ENCODE measurements around the gene TMEM132A. TPM values are rescaled to one million over a fixed set of nuclear protein-coding genes. Genes with fewer than 3 reads are reported as not detected.

TMEM132A gene
- total RNA-seq, 1 donor from 2014 or later = 104 TPM

GRCh38 chr11:60939301-60939700, 15.0 kb downstream of the TMEM132A start:
- no peak for DNase-seq

GRCh38 chr11:60939855-60940254, 15.6 kb downstream of the TMEM132A start:
- no peak for DNase-seq

GRCh38 chr11:60941371-60942119, 17.3 kb downstream of the TMEM132A start:
- DNase-seq = no peak

- no peak for DNase-seq
These were observed 18.0 kb downstream of the TMEM132A start for GRCh38 chr11:60942219-60942618.

- DNase-seq = no peak
These were observed 18.8 kb downstream of the TMEM132A start for GRCh38 chr11:60942970-60943565.

- DNase-seq = no peak
These were observed 20.4 kb downstream of the TMEM132A start for GRCh38 chr11:60944490-60945294.

- DNase-seq = no peak
These were observed 21.0 kb downstream of the TMEM132A start for GRCh38 chr11:60945295-60945667.

- DNase-seq = no peak
These were observed 22.5 kb downstream of the TMEM132A start for GRCh38 chr11:60946601-60947264.

GRCh38 chr11:60947700-60948099, 23.4 kb downstream of the TMEM132A start:
- no peak for DNase-seq

GRCh38 chr11:60948250-60948649, 24.0 kb downstream of the TMEM132A start:
- no peak for DNase-seq

- no peak for DNase-seq
These were observed 25.8 kb downstream of the TMEM132A start for GRCh38 chr11:60950024-60950423.

GRCh38 chr11:60950933-60951605, 26.8 kb downstream of the TMEM132A start:
- no peak for DNase-seq

GRCh38 chr11:60951606-60951903, 27.3 kb downstream of the TMEM132A start:
- DNase-seq = no peak

GRCh38 chr11:60951904-60952741, 27.9 kb downstream of the TMEM132A start, which contains the start of gene SLC15A3:
Gene SLC15A3 (minus strand): TSS chr11:60952176. CDS start chr11:60951551, 625 bp downstream.
- DNase-seq = no peak

- DNase-seq = no peak
These were observed 28.5 kb downstream of the TMEM132A start for GRCh38 chr11:60952742-60953170.

GRCh38 chr11:60953781-60954180, 29.5 kb downstream of the TMEM132A start:
- no peak for DNase-seq

- DNase-seq = no peak
These were observed 30.2 kb downstream of the TMEM132A start for GRCh38 chr11:60954421-60954820.

- DNase-seq = no peak
These were observed 31.3 kb downstream of the TMEM132A start for GRCh38 chr11:60955571-60955970.

GRCh38 chr11:60957188-60957587, 32.9 kb downstream of the TMEM132A start:
- no peak for DNase-seq

- DNase-seq = no peak
These were observed 35.2 kb downstream of the TMEM132A start for GRCh38 chr11:60959431-60959830.

- no peak for DNase-seq
These were observed 36.1 kb downstream of the TMEM132A start for GRCh38 chr11:60960405-60960804.

Measured in occipital lobe (tissue), 2 donors.